Neural cell (in vitro differentiated cells): ENCODE results near the gene RBP5. TPM values are rescaled to one million over a fixed set of nuclear protein-coding genes. Genes with fewer than 3 reads are reported as not detected.
A peak's percentile ranks its signal among the peaks of the same experiment; 100 is the strongest.

Experiments
- H2AFZ ChIP-seq: fragments of 200-600, 300-800 bp; sonication (generic), shearing (Covaris generic); 2 replicates; pipeline ENCODE4 v1.6.0; 2014; ENCODE audit warnings: low read depth, mild to moderate bottlenecking, antibody characterized with exemption, low read length, moderate library complexity
- H3F3A ChIP-seq: fragments of 200-600 bp; shearing (Covaris generic); 2 replicates; pipeline ENCODE4 v1.6.1; 2016; ENCODE audit warnings: mild to moderate bottlenecking, moderate library complexity, mixed read lengths, antibody characterized with exemption, low read length; ENCODE audit not compliant: insufficient read depth, poor library complexity, severe bottlenecking
- H3K27ac ChIP-seq: fragments of 200-600, 300-800 bp; sonication (generic), shearing (Covaris generic); 2 replicates; pipeline ENCODE4 v1.5.1; 2014; ENCODE audit warnings: mild to moderate bottlenecking, low read length, moderate library complexity
- H3K27me3 ChIP-seq: fragments of 300-800, 200-600 bp; sonication (generic), shearing (Covaris generic); 2 replicates; pipeline ENCODE4 v1.6.0; 2014; ENCODE audit warnings: mild to moderate bottlenecking, low read depth, low read length, moderate library complexity; ENCODE audit not compliant: insufficient read depth
- H3K36me3 ChIP-seq: fragments of 300-800, 200-600 bp; sonication (generic), shearing (Covaris generic); 2 replicates; pipeline ENCODE4 v1.5.1; 2014; ENCODE audit warnings: mild to moderate bottlenecking, antibody characterized with exemption, low read length, moderate library complexity; ENCODE audit not compliant: insufficient read depth
- H3K4me2 ChIP-seq: fragments of 300-800, 200-600 bp; sonication (generic), shearing (Covaris generic); 2 replicates; pipeline ENCODE4 v1.6.0; 2014; ENCODE audit warnings: mild to moderate bottlenecking, low read length
- H3K4me3 ChIP-seq: fragments of 300-800, 200-600 bp; sonication (generic), shearing (Covaris generic); 2 replicates; pipeline ENCODE4 v1.5.1; 2014; ENCODE audit warnings: mild to moderate bottlenecking, low read length, moderate library complexity
- H3K79me2 ChIP-seq: fragments of 200-600 bp; shearing (Covaris generic); replicated peaks from 2 replicates; pipeline ENCODE4 v1.6.0; 2014; ENCODE audit warnings: mild to moderate bottlenecking, low read length, moderate library complexity; ENCODE audit not compliant: insufficient read depth
- H3K9ac ChIP-seq: fragments of 300-800, 200-600 bp; sonication (generic), shearing (Covaris generic); 2 replicates; pipeline ENCODE4 v1.6.1; 2016; ENCODE audit warnings: mild to moderate bottlenecking, low read length, mixed read lengths
- H3K9me2 ChIP-seq: fragments of 200-600 bp; shearing (Covaris generic); 2 replicates; pipeline ENCODE4 v1.6.1; 2016; ENCODE audit warnings: mild to moderate bottlenecking, low read length, mixed read lengths; ENCODE audit not compliant: insufficient read depth
- H3K9me3 ChIP-seq: fragments of 200-600, 300-800 bp; sonication (generic), shearing (Covaris generic); 2 replicates; pipeline ENCODE4 v1.6.1; 2016; ENCODE audit warnings: mild to moderate bottlenecking, mixed run types, low read length, moderate library complexity, mixed read lengths
- H4K20me1 ChIP-seq: fragments of 200-600 bp; shearing (Covaris generic); 2 replicates; pipeline ENCODE4 v1.6.1; 2016; ENCODE audit warnings: mild to moderate bottlenecking, mixed run types; ENCODE audit not compliant: insufficient read depth
- CTCF ChIP-seq: fragments of 450-650 bp; IDR thresholded peaks from 2 replicates; pipeline ENCODE4 v1.5.1; 2014; ENCODE audit warnings: antibody characterized with exemption, mild to moderate bottlenecking, moderate library complexity; ENCODE audit not compliant: poor library complexity, severe bottlenecking
- EP300 ChIP-seq: fragments of 450-650 bp; conservative IDR thresholded peaks from 2 replicates; pipeline ENCODE4 v1.6.1; 2014; ENCODE audit warnings: antibody characterized with exemption, mild to moderate bottlenecking, moderate library complexity; ENCODE audit not compliant: poor library complexity, severe bottlenecking
- EZH2 ChIP-seq: fragments of 200-600, 300-800 bp; shearing (Covaris generic), sonication (generic); IDR thresholded peaks from 2 replicates; pipeline ENCODE4 v1.6.1; 2014; ENCODE audit warnings: antibody characterized with exemption, low read length, borderline replicate concordance, mild to moderate bottlenecking; ENCODE audit not compliant: insufficient read depth, poor library complexity, severe bottlenecking
- MXI1 ChIP-seq: fragments of 450-650 bp; conservative IDR thresholded peaks from 2 replicates; pipeline ENCODE4 v1.6.1; 2014; ENCODE audit warnings: antibody characterized with exemption, mild to moderate bottlenecking; ENCODE audit not compliant: poor library complexity, severe bottlenecking
- POLR2AphosphoS5 ChIP-seq: IDR thresholded peaks from 2 replicates; pipeline ENCODE4 v1.6.1; 2012
- RAD21 ChIP-seq: fragments of 450-650 bp; conservative IDR thresholded peaks from 2 replicates; pipeline ENCODE4 v1.6.1; 2014; ENCODE audit warnings: antibody characterized with exemption, mild to moderate bottlenecking, moderate library complexity
- SMC3 ChIP-seq: fragments of 450-650 bp; conservative IDR thresholded peaks from 2 replicates; pipeline ENCODE4 v1.6.1; 2014; ENCODE audit warnings: antibody characterized with exemption, mild to moderate bottlenecking, moderate library complexity; ENCODE audit not compliant: poor library complexity
- TAF1 ChIP-seq: IDR thresholded peaks from 2 replicates; pipeline ENCODE4 v1.6.1; 2012; ENCODE audit warnings: low read depth
- polyA plus RNA-seq: library from polyadenylated mRNA; depleted of rRNA; stranded (reverse); fragments of >200 nt; gene quantifications from 2 replicates; pipeline ENCODE4 v1.2.3, GENCODE V29; 2014
- TF ChIP-seq, protein P1 (sequence below): IDR thresholded peaks from 2 replicates; pipeline ENCODE4 v1.6.1; 2012; ENCODE audit warnings: borderline replicate concordance

RBP5 gene
- polyA plus RNA-seq, 1 donor from 2014 or later = 1.9 TPM

DNA sequence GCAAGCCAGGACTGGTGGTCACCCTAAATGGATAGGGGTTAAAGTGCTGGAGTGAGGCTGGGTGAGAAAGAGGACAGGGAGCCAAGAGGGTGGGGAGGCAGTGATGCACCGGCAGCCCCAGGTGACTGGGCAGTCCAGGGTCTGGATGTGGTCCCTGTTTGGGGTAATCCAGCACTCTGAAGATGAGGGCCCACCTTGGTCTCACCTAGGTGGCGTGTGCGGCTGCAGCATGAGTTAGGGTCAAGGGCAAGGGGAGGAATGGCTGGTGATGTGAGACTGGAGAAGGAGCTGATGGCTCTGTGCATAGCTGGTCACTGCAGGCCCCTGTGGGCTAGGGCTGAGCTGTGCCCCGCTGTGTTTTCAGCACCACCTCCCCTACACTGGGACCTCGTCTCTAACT lies 18.0 kb downstream of the RBP5 start:
- Histone ChIP-seq H3K4me3 (no peak overlapping the region), H2AFZ (no peak overlapping the region), H3K4me2 (no peak overlapping the region), H3F3A (no peaks in the 10 kb centered on the region), H3K79me2 (no peaks in the 10 kb centered on the region), H3K9me3 (no peaks in the 10 kb centered on the region), H4K20me1 (no peaks in the 10 kb centered on the region), H3K9me2 (no peaks in the 10 kb centered on the region), H3K27ac (no peak overlapping the region), H3K27me3 (no peaks in the 10 kb centered on the region), H3K36me3 (no peaks in the 10 kb centered on the region), H3K9ac (no peak overlapping the region)
- no peak for TF ChIP-seq SMC3
- no peak for TF ChIP-seq MXI1
- no peak for TF ChIP-seq POLR2AphosphoS5
- TF ChIP-seq EP300 = no peak
- TF ChIP-seq TAF1 = no peak
- no peak for TF ChIP-seq CTCF
- no peak for TF ChIP-seq EZH2
- TF ChIP-seq RAD21 = no peak
- TF ChIP-seq, protein P1, sequence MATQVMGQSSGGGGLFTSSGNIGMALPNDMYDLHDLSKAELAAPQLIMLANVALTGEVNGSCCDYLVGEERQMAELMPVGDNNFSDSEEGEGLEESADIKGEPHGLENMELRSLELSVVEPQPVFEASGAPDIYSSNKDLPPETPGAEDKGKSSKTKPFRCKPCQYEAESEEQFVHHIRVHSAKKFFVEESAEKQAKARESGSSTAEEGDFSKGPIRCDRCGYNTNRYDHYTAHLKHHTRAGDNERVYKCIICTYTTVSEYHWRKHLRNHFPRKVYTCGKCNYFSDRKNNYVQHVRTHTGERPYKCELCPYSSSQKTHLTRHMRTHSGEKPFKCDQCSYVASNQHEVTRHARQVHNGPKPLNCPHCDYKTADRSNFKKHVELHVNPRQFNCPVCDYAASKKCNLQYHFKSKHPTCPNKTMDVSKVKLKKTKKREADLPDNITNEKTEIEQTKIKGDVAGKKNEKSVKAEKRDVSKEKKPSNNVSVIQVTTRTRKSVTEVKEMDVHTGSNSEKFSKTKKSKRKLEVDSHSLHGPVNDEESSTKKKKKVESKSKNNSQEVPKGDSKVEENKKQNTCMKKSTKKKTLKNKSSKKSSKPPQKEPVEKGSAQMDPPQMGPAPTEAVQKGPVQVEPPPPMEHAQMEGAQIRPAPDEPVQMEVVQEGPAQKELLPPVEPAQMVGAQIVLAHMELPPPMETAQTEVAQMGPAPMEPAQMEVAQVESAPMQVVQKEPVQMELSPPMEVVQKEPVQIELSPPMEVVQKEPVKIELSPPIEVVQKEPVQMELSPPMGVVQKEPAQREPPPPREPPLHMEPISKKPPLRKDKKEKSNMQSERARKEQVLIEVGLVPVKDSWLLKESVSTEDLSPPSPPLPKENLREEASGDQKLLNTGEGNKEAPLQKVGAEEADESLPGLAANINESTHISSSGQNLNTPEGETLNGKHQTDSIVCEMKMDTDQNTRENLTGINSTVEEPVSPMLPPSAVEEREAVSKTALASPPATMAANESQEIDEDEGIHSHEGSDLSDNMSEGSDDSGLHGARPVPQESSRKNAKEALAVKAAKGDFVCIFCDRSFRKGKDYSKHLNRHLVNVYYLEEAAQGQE = no peak

DNA sequence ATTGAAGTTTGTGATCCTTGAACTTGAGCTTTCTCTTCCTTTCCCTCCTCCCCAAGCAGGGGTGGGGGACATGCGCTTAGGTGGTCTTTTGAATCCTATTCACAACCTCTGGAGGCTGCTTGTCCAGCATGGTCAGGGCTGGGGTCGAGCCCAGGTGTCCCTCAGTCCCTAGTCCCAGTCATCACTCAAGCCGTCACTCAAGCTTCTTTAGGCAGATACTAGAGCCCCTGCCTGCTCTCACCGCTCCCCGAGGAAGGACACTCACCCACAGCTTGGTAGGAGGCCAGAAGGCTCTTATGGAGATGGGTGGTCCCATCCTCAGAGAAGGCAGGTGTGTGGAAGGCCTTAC lies 19.1 kb downstream of the RBP5 start:
- Histone ChIP-seq H3F3A (no peaks in the 10 kb centered on the region), H3K27ac (no peak overlapping the region), H3K9me3 (no peaks in the 10 kb centered on the region), H3K79me2 (no peaks in the 10 kb centered on the region), H2AFZ (no peak overlapping the region), H4K20me1 (no peaks in the 10 kb centered on the region), H3K4me2 (no peak overlapping the region), H3K9ac (no peak overlapping the region), H3K36me3 (no peaks in the 10 kb centered on the region), H3K27me3 (no peaks in the 10 kb centered on the region), H3K4me3 (no peak overlapping the region), H3K9me2 (no peaks in the 10 kb centered on the region)
- TF ChIP-seq SMC3 (no peak), CTCF (peak; percentile 2)
